KMS-11 (cell line): Measurements from ENCODE around the gene GARS1.

Experiments used
- H2AFZ ChIP-seq: fragments of 200-600 bp; sonication (generic); 2 replicates; pipeline ENCODE4 v1.6.1; 2016; ENCODE audit warnings: antibody characterized with exemption, mixed run types, low read depth
- H3K27ac ChIP-seq: fragments of 200-600 bp; sonication (generic); 2 replicates; pipeline ENCODE4 v1.6.1; 2016; ENCODE audit warnings: mild to moderate bottlenecking, mixed run types
- H3K27me3 ChIP-seq: fragments of 200-600 bp; sonication (generic); 2 replicates; pipeline ENCODE4 v1.6.1; 2017; ENCODE audit warnings: mild to moderate bottlenecking, low read depth, mixed run types, moderate library complexity; ENCODE audit not compliant: insufficient read depth
- H3K36me3 ChIP-seq: fragments of 200-600 bp; sonication (generic); 2 replicates; pipeline ENCODE4 v1.6.1; 2017; ENCODE audit warnings: mild to moderate bottlenecking, mixed run types; ENCODE audit not compliant: insufficient read depth
- H3K4me1 ChIP-seq: fragments of 200-600 bp; sonication (generic); 2 replicates; pipeline ENCODE4 v1.6.1; 2016; ENCODE audit warnings: mild to moderate bottlenecking, low read depth, mixed run types; ENCODE audit not compliant: poor library complexity, severe bottlenecking
- H3K4me2 ChIP-seq: fragments of 200-600 bp; sonication (generic); 2 replicates; pipeline ENCODE4 v1.7.0; 2016; ENCODE audit warnings: mild to moderate bottlenecking, mixed run types
- H3K4me3 ChIP-seq: fragments of 200-600 bp; sonication (generic); IDR thresholded peaks from 2 replicates; pipeline ENCODE4 v1.6.1; 2017; ENCODE audit warnings: low read depth, low read length, mixed read lengths; ENCODE audit not compliant: insufficient read depth
- H3K79me2 ChIP-seq: fragments of 200-600 bp; sonication (generic); 2 replicates; pipeline ENCODE4 v1.6.1; 2016; ENCODE audit warnings: low read depth, mixed run types; ENCODE audit not compliant: insufficient read depth
- H3K9ac ChIP-seq: fragments of 200-600 bp; sonication (generic); 2 replicates; pipeline ENCODE4 v1.6.1; 2016; ENCODE audit warnings: mild to moderate bottlenecking, mixed run types
- H4K20me1 ChIP-seq: fragments of 200-600 bp; sonication (generic); 2 replicates; pipeline ENCODE4 v1.6.1; 2016; ENCODE audit warnings: mild to moderate bottlenecking, mixed run types; ENCODE audit not compliant: insufficient read depth
- TF ChIP-seq, protein P1 (sequence below): fragments of 200-600 bp; sonication (generic); conservative IDR thresholded peaks from 2 replicates; pipeline ENCODE4 v1.6.1; 2017; ENCODE audit warnings: low read depth, mild to moderate bottlenecking, antibody characterized with exemption, low read length, moderate library complexity, mixed read lengths

The GARS1 gene

DNA sequence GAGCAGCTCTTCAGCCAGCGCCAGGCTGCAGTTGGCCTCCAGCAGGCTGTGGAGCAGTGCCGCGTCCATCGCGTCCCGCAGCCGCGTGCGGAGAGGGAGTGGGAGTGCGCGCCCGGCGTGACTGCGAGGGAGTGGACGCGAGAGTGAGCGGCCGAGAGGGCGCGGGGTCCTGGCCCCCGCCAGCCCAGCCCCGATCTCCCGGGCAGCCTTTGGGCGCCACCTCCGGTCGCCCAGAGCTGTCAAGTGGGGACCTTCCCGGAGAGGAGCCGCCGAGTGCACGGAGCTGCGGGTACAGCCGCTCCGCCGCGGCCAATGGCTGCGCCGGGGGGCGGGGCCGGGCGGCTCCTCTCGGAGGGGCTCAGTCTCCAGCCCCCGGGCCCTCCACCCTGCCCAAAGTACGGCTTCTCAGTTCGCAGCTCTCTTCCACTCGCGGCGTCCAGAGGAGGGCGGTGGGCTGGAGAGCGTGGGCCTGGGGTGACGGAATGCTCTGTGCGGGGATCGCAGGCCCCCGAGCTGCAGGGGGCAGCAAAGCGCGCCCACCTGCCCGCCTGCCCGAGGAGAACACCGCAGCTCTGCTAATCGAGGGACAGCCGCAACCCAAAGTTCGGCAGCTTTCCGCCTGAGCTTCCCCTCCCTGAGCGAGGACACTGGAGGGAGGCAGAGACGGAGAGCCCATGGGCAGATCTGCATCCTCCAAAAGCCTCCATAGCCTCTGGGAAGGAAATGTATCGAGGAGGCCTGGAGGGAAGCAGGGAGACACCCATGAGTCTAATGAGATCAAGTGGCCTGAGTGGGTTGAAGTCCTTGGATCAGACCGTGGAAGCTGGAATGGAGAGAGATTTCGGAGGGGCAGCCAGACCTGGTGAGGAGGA lies 87.8 kb downstream of the GARS1 start, which contains the start of gene CRHR2:
CRHR2 (minus strand) TSS at position 245 of the 872 bp plus-strand sequence; CDS start at position 69, 176 bp downstream.
- no peaks in the 10 kb centered on the region for H4K20me1 ChIP-seq
- peaks cover 16% of the 10 kb centered on the region; the same call in 1 of the 2 replicates for H3K27me3 ChIP-seq
- H3K27ac ChIP-seq, result no peak within 1 kb of the TSS
- no peaks in the 10 kb centered on the region for H3K36me3 ChIP-seq
- no peak within 1 kb of the TSS for H3K9ac ChIP-seq
- H3K4me3 ChIP-seq, result no peak within 1 kb of the TSS
- TF ChIP-seq, protein P1, sequence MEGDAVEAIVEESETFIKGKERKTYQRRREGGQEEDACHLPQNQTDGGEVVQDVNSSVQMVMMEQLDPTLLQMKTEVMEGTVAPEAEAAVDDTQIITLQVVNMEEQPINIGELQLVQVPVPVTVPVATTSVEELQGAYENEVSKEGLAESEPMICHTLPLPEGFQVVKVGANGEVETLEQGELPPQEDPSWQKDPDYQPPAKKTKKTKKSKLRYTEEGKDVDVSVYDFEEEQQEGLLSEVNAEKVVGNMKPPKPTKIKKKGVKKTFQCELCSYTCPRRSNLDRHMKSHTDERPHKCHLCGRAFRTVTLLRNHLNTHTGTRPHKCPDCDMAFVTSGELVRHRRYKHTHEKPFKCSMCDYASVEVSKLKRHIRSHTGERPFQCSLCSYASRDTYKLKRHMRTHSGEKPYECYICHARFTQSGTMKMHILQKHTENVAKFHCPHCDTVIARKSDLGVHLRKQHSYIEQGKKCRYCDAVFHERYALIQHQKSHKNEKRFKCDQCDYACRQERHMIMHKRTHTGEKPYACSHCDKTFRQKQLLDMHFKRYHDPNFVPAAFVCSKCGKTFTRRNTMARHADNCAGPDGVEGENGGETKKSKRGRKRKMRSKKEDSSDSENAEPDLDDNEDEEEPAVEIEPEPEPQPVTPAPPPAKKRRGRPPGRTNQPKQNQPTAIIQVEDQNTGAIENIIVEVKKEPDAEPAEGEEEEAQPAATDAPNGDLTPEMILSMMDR, result no peak
- H3K4me2 ChIP-seq, result no peak within 1 kb of the TSS
- no peaks in the 10 kb centered on the region for H3K4me1 ChIP-seq
- no peak within 1 kb of the TSS for H2AFZ ChIP-seq
- no peaks in the 10 kb centered on the region for H3K79me2 ChIP-seq

DNA sequence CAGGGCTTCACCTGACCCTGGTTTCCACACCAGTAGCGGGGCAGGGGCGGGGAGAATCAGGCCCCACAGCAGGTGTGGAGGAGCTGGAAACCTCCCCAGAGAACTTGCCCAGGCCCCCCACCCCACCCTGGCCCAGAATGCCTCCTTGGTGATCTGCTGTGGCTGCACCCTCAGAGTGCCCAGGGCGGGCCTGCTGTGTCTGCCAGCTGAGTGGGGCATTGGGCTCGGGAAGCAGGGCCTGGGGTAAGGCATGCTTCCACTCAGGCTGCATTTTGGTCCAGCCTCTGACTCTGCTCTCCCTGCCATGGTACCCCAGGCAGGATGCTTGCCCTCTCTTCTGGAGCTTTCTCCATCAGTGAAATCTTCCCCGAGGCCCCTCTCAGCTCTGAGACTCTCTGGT lies 88.6 kb downstream of the GARS1 start:
- Histone ChIP-seq H3K27me3 (peaks cover 9% of the 10 kb centered on the region; the same call in 1 of the 2 replicates), H3K4me3 (no peak overlapping the region), H3K4me1 (no peaks in the 10 kb centered on the region), H3K4me2 (no peak overlapping the region), H3K36me3 (no peaks in the 10 kb centered on the region), H3K9ac (no peak overlapping the region), H4K20me1 (no peaks in the 10 kb centered on the region), H3K27ac (no peak overlapping the region), H3K79me2 (no peaks in the 10 kb centered on the region), H2AFZ (no peak overlapping the region)
- TF ChIP-seq, protein P1, result no peak
